ENCODE results near the gene AEBP1. TPM values are rescaled to one million over a fixed set of nuclear protein-coding genes. Genes with fewer than 3 reads are reported as not detected.
A peak's percentile ranks its signal among the peaks of the same experiment; 100 is the strongest.

AEBP1 gene
- total RNA-seq, 1 donor from 2014 or later = 0.26 TPM

DNA sequence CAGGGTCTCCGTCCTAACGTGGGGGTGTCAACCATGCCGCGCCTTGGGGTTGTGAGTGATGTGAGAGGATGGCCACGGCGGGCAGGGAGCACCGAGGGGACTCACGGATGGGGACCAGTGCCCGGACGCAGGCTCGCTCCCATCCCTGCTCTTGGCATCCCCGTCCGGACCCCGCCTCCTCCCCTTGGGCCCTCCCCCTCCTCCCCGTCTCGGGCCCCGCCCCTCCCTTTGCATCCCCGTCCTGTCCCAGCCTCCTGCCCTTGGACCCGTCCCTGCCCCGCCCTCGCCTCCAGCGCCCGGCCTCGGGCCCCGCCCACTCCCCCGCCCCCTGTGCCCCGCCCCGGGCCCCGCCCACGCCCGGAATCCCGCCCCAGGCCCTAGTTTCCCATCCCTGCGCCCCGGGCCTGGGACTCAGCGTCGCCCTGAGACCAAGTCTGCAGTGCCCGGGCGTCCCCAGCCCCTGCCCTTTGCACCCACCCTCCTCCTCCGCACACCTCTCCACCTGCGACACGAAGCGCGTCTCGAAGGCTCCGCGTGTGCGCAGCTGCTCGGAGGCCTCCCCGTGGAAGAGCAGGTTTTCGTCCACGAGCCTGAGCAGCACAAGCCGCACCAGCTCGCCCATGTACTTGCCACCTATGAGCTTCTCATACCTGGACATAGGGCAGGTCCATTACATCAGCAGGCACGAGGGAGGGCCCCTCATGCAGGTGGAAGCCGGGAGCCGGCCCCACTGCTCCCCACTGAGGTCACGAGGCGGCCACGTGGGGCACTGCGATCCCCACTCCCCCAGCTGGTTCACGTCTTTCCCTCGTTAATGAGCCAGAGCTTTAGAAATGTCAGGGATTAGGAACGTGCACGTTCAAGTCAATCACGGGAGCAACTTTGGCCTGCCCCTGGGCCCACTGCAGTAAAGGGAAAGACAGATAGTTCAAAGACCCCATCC is 42.1 kb downstream of the AEBP1 start:
- H3K27me3 ChIP-seq (ENCODE audit: control insufficient read depth, insufficient read depth, low read length) = peaks cover 5% of the 10 kb centered on the region
- H3K36me3 ChIP-seq (ENCODE audit: control insufficient read depth, insufficient read depth, low read length) = no peaks in the 10 kb centered on the region
- FAIRE-seq (no peak), DNase-seq (ENCODE audit: low read depth) (peak; percentile 28)
- H3K4me3 ChIP-seq (ENCODE audit: low read depth, low read length) = peak overlapping the region; percentile 22
- TF ChIP-seq, protein P1, sequence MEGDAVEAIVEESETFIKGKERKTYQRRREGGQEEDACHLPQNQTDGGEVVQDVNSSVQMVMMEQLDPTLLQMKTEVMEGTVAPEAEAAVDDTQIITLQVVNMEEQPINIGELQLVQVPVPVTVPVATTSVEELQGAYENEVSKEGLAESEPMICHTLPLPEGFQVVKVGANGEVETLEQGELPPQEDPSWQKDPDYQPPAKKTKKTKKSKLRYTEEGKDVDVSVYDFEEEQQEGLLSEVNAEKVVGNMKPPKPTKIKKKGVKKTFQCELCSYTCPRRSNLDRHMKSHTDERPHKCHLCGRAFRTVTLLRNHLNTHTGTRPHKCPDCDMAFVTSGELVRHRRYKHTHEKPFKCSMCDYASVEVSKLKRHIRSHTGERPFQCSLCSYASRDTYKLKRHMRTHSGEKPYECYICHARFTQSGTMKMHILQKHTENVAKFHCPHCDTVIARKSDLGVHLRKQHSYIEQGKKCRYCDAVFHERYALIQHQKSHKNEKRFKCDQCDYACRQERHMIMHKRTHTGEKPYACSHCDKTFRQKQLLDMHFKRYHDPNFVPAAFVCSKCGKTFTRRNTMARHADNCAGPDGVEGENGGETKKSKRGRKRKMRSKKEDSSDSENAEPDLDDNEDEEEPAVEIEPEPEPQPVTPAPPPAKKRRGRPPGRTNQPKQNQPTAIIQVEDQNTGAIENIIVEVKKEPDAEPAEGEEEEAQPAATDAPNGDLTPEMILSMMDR (IDR thresholded peaks at IDR 0.05; ENCODE audit: insufficient read depth, low read length, severe bottlenecking) = no peak

DNA sequence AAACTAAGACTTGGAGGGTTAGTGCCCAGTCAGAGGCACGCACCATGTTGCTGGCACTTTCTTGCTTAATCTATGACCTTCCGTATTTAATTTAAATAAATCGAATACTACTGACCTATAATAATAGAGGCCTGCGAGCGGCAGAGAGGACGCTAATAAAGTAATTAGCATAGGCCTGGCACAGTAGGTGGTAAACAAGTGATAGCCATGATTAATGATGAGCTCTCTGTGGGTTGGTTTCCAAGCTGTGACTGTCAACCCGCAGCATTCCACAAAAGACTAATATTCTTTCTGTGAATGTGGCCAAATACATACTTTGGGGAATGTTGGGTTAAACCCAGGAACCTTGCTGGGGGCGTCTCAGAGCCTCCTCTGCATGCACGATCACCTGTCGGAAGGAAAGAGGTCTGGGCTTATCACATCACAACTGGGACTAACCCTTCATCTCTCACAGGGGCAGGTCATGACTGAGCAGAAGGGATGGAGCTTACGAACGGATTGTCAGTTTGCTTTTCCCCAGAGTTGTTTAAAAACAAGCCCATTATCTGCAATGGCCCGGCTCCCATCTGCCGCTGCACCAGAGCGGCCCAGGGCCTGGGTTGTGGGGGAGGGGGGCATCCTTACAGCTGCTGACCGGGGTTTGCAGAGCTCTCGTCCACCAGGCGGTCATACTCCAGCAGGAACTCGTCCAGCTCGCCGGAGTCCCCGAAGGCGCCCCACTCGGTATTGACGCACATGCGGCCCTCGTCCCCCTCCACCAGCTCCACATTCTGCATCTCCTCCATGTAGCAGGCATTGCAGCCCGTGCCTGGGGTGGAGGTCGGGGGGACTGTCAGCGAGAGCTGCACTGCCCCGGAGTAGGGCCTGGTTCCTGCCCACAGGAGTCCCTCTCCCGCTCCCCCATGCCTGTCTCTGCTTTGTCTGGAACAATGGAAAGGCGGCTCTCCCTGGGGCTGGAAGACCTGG is 43.2 kb downstream of the AEBP1 start:
- Histone ChIP-seq H3K27me3 (ENCODE audit: control insufficient read depth, insufficient read depth, low read length) (peaks cover 5% of the 10 kb centered on the region), H3K36me3 (ENCODE audit: control insufficient read depth, insufficient read depth, low read length) (no peaks in the 10 kb centered on the region), H3K4me3 (ENCODE audit: low read depth, low read length) (no peak overlapping the region)
- TF ChIP-seq, protein P1 (IDR thresholded peaks at IDR 0.05; ENCODE audit: insufficient read depth, low read length, severe bottlenecking) = no peak
- FAIRE-seq (no peak), DNase-seq (ENCODE audit: low read depth) (no peak)

DNA sequence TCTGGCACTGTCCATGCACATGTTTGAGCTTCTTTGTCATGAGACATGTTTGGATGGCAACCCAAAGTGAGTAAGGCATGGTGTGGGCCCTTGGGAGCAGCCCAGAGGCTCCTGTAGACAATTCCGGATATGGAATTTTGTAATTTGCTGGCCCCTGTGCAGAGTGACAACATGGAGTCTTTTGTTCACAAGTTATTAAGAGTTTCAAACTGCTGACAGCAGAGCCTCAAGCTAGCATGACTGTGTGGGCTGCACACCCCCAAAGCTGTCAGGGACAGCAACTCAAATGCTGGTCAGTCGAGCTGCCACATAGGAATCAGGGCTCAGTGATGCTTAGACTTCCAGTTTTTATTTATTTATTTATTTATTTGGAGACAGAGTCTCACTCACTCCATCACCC is 44.0 kb downstream of the AEBP1 start:
- Histone ChIP-seq H3K4me3 (ENCODE audit: low read depth, low read length) (no peak overlapping the region), H3K36me3 (ENCODE audit: control insufficient read depth, insufficient read depth, low read length) (no peaks in the 10 kb centered on the region), H3K27me3 (ENCODE audit: control insufficient read depth, insufficient read depth, low read length) (peaks cover 5% of the 10 kb centered on the region)
- FAIRE-seq (no peak), DNase-seq (ENCODE audit: low read depth) (no peak)
- TF ChIP-seq, protein P1 (IDR thresholded peaks at IDR 0.05; ENCODE audit: insufficient read depth, low read length, severe bottlenecking) = no peak

DNA sequence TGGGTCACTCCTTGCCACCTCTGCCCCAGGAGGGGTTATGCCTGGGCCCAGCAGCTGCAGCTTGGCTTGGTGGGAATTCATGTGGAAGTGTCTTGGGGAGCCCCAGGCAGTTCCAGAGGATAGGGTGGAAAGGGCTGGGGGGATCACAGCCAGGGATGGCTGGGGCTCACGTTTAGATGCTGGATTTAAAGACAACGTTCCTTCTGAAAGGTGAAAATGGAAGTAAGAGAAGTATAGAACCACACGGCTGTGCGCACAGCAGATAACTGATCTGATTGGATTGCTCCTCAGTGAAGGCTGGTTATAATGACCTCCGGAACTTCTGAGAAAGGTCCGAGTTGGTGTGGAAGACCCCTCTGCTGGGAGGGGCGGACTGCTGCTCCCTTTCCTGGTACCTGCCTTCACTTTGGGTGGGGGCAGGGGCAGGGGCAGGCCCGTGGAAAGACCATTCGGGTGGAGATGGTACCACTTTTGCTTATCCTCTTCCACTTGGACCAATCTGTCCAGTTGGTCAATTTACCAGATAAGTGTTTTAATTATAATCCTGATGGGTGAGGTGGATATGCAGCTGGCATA is 44.9 kb downstream of the AEBP1 start:
- TF ChIP-seq, protein P1 (IDR thresholded peaks at IDR 0.05; ENCODE audit: insufficient read depth, low read length, severe bottlenecking) = no peak
- Histone ChIP-seq H3K27me3 (ENCODE audit: control insufficient read depth, insufficient read depth, low read length) (peaks cover 5% of the 10 kb centered on the region), H3K4me3 (ENCODE audit: low read depth, low read length) (no peak overlapping the region), H3K36me3 (ENCODE audit: control insufficient read depth, insufficient read depth, low read length) (no peaks in the 10 kb centered on the region)
- FAIRE-seq (no peak), DNase-seq (ENCODE audit: low read depth) (no peak)

DNA sequence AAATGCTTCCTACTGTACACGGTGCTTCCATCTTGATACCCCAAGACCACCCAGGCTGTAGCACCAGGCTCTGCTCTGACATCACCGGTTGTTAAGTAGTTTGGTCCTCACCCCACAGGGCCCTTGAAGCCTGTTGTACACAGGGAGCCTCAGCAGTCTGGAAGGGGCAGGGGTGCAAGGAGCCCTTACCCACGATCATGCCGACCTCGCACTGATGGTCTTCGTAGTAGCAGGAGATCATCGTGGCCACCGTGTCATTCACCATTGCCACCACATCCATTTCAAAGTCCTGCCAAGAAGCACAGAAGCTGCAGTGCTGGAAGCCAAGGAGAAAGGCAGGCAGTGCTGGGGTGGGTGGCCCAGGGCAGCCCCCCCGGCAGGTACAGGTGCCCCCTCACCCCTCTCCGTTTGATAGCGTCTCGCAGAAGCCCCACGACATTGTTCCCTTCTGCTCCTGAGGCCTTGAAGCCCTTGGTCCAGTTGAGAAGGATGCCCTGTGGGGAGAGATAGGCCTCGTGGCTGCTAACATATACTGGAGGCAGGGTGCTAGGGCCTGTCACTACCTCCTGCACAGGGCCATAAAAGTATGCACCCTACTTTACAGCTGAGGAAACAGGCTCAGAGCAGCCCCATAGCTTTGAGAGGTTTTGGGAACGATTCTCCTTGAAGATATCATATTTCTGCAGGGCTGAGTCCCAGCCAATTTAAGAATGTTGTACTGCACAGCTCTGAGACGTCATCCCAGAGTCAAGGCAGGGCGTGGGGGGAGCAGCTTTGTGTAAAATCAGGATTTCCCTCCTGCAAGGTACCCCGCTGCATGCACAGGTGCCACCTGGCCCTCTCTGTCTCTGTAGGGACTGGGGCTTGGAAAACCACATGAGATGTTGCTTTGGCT is 45.7 kb downstream of the AEBP1 start:
- Histone ChIP-seq H3K27me3 (ENCODE audit: control insufficient read depth, insufficient read depth, low read length) (peaks cover 6% of the 10 kb centered on the region), H3K36me3 (ENCODE audit: control insufficient read depth, insufficient read depth, low read length) (no peaks in the 10 kb centered on the region), H3K4me3 (ENCODE audit: low read depth, low read length) (no peak overlapping the region)
- DNase-seq (ENCODE audit: low read depth) (no peak), FAIRE-seq (no peak)
- TF ChIP-seq, protein P1 (IDR thresholded peaks at IDR 0.05; ENCODE audit: insufficient read depth, low read length, severe bottlenecking) = no peak
